ENCODE measurements around the gene TTLL8.

TTLL8 gene

DNA sequence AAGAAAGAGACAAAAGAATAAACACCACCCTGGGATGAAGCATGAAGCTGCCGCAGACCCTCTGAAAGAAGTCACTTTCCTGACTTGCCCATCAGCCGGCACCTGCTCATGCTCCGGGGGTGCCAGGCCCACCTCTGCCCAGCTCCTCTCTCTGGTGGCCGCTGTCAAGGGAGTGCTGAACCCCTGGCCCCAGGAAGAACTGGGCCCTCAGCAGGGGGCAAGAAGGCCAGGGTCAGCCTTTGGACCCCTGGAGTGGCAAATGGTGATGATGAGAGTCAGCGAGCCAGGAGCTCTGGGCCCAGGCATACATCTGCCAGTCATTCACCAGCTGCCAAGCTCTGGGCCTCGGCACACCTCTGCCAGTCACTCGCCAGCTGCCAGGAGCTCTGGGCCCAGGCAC, 17.4 kb downstream of the TTLL8 start:
- DNase-seq = no peak

- DNase-seq = no peak
Measured at GRCh38 chr22:50039669-50040443, 18.2 kb downstream of the TTLL8 start.

GRCh38 chr22:50035976-50036724, 21.9 kb downstream of the TTLL8 start:
- DNase-seq = no peak

GRCh38 chr22:50035131-50035881, 22.8 kb downstream of the TTLL8 start:
- no peak for DNase-seq

- no peak for DNase-seq
Measured at GRCh38 chr22:50034126-50035081, 23.7 kb downstream of the TTLL8 start.

DNA sequence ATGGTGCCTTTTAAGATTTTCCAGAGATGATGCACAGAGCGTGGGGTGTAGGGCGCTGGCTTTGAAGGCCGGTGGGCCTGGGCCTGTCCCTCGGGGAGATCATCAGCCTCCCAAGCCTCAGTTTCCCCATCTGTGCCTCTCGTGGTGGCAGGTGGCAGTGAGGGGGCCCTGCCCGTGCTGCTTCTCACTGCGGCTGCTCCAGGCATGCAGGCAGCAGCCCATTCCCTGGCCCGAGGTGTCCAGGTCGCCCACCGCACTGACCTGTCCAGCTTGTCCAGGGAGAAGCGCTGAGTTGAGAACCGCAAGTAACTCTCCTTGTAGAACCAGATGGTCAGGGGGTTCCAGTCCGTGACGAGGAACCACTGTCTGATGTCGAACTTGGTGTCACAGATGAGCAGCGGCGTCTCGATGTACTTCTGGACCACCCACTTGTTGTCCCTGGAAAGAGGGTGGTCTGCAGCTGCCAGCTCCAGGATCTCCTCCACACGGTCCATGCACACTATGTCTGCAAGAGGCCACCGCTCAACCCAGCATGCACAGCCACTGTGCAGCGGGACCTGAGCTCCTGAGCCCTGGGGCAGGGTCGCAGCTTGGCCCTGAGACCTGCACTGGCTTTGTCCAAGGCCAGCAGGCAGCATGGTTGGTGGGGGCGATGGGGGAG, 25.0 kb downstream of the TTLL8 start:
- no peak for DNase-seq

- no peak for DNase-seq
Measured at GRCh38 chr22:50032109-50032871, 25.8 kb downstream of the TTLL8 start.

DNA sequence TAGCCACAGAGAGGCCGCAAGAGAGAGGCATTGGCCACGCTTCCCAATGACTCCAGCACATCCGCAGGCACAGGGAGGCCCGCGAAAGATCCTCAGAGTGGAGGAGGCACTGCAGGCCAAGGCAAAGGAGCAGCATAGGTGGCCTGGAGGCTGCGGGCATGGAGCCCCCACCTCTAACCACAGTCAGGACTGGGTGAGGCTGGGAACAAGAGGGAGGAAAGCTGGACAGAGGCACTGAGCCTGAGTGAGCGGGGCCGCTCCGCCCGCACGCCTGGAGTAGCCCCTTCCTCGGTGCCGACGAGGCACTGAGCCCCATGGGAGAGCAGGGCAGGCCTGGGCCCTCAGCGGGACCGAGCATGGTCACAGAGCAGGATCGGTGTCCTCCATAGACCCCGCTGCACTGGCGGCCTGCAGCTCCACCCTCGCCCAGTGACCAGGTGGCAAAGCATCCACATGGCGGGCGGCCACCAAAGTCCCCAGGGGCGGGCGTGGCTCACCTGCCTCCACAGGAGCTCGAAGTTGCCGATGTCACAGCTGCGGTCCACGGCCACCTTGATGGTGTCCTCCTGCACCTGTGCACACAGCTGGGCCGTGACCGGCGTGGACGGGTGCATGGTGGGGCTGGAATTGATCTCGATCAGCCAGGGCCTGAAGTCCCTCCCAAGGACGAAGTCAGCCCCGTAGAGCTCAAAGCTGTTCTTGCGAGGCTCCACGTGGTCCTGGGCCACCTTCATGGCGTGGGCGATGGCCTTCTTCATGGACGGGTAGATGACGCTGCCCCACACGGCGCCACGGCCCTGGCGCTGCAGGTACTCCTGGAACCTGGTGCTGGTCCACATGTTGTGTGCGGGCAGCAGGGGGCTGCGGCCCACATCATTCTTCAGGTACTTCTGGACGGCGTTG, 26.7 kb downstream of the TTLL8 start:
- no peak for DNase-seq

DNA sequence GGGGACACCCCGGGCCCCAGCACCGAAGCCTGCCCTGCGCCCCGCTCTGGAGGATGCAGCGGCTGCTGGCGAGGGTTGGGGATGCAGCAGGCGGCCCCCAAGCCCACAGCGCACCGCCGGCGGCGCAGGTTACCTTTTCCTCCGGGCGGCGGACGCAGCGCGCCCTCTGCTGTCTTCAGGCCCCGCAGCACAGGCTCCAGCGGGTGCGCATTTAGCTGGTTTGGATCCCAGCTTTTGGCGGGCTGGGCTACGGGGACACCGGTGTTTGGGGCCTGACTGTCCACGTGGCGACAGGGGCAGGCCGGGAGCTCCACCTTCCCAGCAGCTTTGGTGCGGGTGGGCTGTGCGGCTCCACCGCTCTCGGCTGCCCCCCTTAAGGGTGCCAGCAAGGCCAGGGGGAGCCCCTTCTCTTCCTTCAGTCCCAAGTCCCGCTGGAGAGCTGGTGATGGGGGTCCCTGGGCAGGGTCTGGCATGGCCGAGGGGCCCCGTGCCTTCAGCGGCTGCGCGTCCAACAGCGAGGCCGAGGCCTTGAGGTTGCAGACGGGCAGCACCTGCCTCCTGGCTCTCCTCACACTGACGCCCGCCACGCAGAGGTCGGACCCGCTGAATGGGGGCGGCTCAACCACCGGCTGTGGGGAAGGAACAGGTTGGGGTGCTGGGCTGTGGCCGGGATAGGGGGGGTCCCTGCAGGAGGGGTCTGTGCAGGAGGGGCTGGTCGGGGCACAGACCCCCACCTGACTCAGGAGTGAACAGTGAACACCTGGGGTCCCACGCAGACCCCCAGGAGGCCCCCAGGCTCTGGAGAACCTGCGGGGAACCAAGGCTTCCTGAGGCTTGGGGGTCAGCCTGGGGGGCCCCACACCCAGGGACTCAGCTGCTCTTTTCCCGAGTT, 27.6 kb downstream of the TTLL8 start:
- DNase-seq = peak; percentile 85

GRCh38 chr22:50027639-50028537, 30.2 kb downstream of the TTLL8 start:
- peak; percentile 50 for DNase-seq

GRCh38 chr22:50025993-50026392, 32.1 kb downstream of the TTLL8 start:
- DNase-seq = peak; percentile 7

GRCh38 chr22:50022171-50022819, 35.8 kb downstream of the TTLL8 start:
- DNase-seq = no peak

- no peak for DNase-seq
Measured at GRCh38 chr22:50020606-50021005, 37.5 kb downstream of the TTLL8 start.

- DNase-seq = no peak
Measured at GRCh38 chr22:50019316-50019715, 38.8 kb downstream of the TTLL8 start.

GRCh38 chr22:50018608-50019285, 39.4 kb downstream of the TTLL8 start:
- no peak for DNase-seq

DNA sequence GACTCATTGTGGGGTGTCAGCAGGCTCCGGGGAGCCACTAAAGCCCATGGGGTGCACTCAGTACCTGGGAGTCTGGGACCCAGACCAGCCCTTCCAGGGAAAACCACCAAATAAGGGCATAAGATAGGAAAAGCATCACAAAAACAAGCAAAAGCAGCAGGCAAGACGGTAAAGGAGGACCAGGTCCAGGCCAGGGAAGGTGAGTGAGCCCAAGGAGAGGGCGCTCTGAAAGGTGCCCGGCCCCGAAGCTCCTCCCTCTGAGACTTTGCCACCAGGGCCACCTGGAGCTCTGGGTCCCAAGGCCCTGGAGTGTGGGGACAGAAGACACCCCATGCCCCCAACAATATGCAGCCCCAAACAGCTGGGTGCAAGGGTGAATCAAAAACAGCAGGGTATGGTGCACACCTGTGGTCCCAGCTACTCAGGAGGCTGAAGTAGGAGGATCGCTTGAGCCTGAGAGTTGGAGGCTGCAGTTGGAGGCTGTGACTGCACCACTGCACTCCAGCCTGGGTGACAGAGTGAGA, 40.3 kb downstream of the TTLL8 start:
- DNase-seq = no peak
